K562 (cell line): ENCODE data around the gene ZNF276. TPM values are rescaled to one million over a fixed set of nuclear protein-coding genes. Genes with fewer than 3 reads are reported as not detected.

Experiments
- ATF2 ChIP-seq: sonication (generic); formaldehyde crosslinking; IDR thresholded peaks from 2 replicates; pipeline ENCODE4 v1.8.1; 2022; ENCODE audit warnings: missing genetic modification reagents
- C11orf30 ChIP-seq: fragments of 450-650 bp; IDR thresholded peaks from 2 replicates; pipeline ENCODE4 v1.6.1; 2016; ENCODE audit warnings: low read depth, mild to moderate bottlenecking
- ESRRB ChIP-seq: fragments of 250-450 bp; sonication (Bioruptor Pico); IDR thresholded peaks from 2 replicates; pipeline ENCODE4 v1.5.0; 2020; ENCODE audit warnings: mild to moderate bottlenecking, moderate library complexity, borderline replicate concordance
- MTA2 ChIP-seq: fragments of 450-650 bp; IDR thresholded peaks from 2 replicates; pipeline ENCODE4 v1.6.1; 2016; ENCODE audit warnings: low read depth
- MTA3 ChIP-seq: fragments of 450-650 bp; formaldehyde crosslinking; IDR thresholded peaks from 2 replicates; pipeline ENCODE4 v1.6.1; 2017; ENCODE audit warnings: mild to moderate bottlenecking, borderline replicate concordance
- RFX5 ChIP-seq: IDR thresholded peaks from 2 replicates; pipeline ENCODE4 v1.6.1; 2011; ENCODE audit warnings: low read depth, mild to moderate bottlenecking, improper control_type of control experiment, low read length
- SMAD3 ChIP-seq: fragments of 450-650 bp; formaldehyde crosslinking; conservative IDR thresholded peaks from 2 replicates; pipeline ENCODE4 v1.4.0; 2020; ENCODE audit warnings: mild to moderate bottlenecking
- SMARCA5 ChIP-seq: fragments of 450-650 bp; IDR thresholded peaks from 2 replicates; pipeline ENCODE4 v1.6.1; 2016
- TBL1XR1 ChIP-seq, 2 experiments: IDR thresholded peaks; 2 replicates each; pipeline ENCODE4 v1.6.1; 2012; ENCODE audit warnings: improper control_type of control experiment in 2 of 2, low read length in 2 of 2, mild to moderate bottlenecking in 1 of 2
- ZFP30 ChIP-seq: fragments of 250-450 bp; sonication (Bioruptor Pico); IDR thresholded peaks from 2 replicates; pipeline ENCODE4 v1.8.0; 2022; ENCODE audit warnings: moderate library complexity, mild to moderate bottlenecking, inconsistent platforms, borderline replicate concordance
- ZNF318 ChIP-seq, 2 experiments: fragments of 450-650 bp; IDR thresholded peaks; 2 replicates each; pipeline ENCODE4 v1.6.1; 2016; ENCODE audit warnings: mild to moderate bottlenecking in 2 of 2, borderline replicate concordance in 1 of 2, low read depth in 1 of 2, moderate library complexity in 1 of 2
- ZNF511 ChIP-seq: sonication (generic); formaldehyde crosslinking; IDR thresholded peaks from 2 replicates; pipeline ENCODE4 v1.8.0; 2022; ENCODE audit warnings: mild to moderate bottlenecking, missing genetic modification reagents
- polyA plus RNA-seq, 8 experiments: library from polyadenylated mRNA; depleted of rRNA in 4 of 8; stranded (reverse) in 5 of 8; unstranded in 3 of 8; fragments of >200 nt; fragmentation: Nextera tagmentation in 2 of 8; fragmentation: Illumina TruSeq in 1 of 8; extraction: Ambion mirVana in 2 of 8; extraction: Trizol in 1 of 8; gene quantifications; 2 replicates each; pipeline versions ENCODE4 v1.2.1 to v1.2.3, GENCODE V29; 2011 to 2014; ENCODE audit warnings: inconsistent platforms in 1 of 8, missing spikeins in 1 of 8
- total RNA-seq, 7 experiments: library from RNA; depleted of rRNA in 6 of 7; stranded (reverse); fragments of >200 nt in 6 of 7; fragmentation: Illumina TruSeq in 2 of 7; extraction: Trizol in 2 of 7; gene quantifications; 2 replicates each; pipeline versions ENCODE4 v1.2.1 to v1.2.3, GENCODE V29; 2011 to 2021; ENCODE audit warnings: low replicate concordance in 1 of 7

Gene ZNF276
- total and polyA plus RNA-seq, 9 of the 15 experiments (the other 6 are each of a cell fraction or from before 2014, with no cell fraction given) = 0.49 to 43.9 (median 15.8) TPM

- TF ChIP-seq ATF2 (CRISPR knock-in tag) (0 out of 2 replicates have a peak, but pooled peaks have one; percentile 64), SMARCA5 (no peak), C11orf30 (no peak), SMAD3 (CRISPR knock-in tag) (no peak), ZFP30 (CRISPR knock-in tag) (no peak), MTA2 (no peak), TBL1XR1 (IDR thresholded peaks at IDR 0.05; ENCODE audit: low read length in 2 of 2) (no peak), ESRRB (no peak), ZNF511 (CRISPR knock-in tag) (peak; percentile 79; the same call in 1 of the 2 replicates), MTA3 (peak; percentile 11; the same call in 1 of the 2 replicates), RFX5 (no peak), ZNF318 (IDR thresholded peaks at IDR 0.05; ENCODE audit: borderline replicate concordance in 1 of 2, low read depth in 1 of 2) (no peak)
These were observed 20.5 kb upstream of the ZNF276 start (continued) for GRCh38 chr16:89700649-89701424.
